Fibroblast of villous mesenchyme (primary cell): ENCODE measurements around the gene MAGT1. TPM values are rescaled to one million over a fixed set of nuclear protein-coding genes. Genes with fewer than 3 reads are reported as not detected.
"Not testable (repeated sequence)": the region's sequence is repeated elsewhere in the genome, so short reads cannot be mapped to it uniquely, and the experiment has no call there.

Source experiments
- DNase-seq: peaks from one replicate; pipeline ENCODE4 v3.0.0-alpha.2; 2010; ENCODE audit warnings: low read depth
- H3K4me3 ChIP-seq: 2 replicates; pipeline ENCODE4 v1.5.1; 2011; ENCODE audit warnings: low read depth, mild to moderate bottlenecking, low read length
- CTCF ChIP-seq: IDR thresholded peaks from 2 replicates; pipeline ENCODE4 v1.5.1; 2012; ENCODE audit warnings: low read depth, mild to moderate bottlenecking, low read length; ENCODE audit not compliant: insufficient read depth
- total RNA-seq: library from RNA; depleted of rRNA; stranded (reverse); fragments of >200 nt; gene quantifications from 2 replicates; pipeline ENCODE4 v1.2.3, GENCODE V29; 2012

MAGT1 gene
- total RNA-seq, 1 donor, result 118 TPM

- no peak for TF ChIP-seq CTCF
- H3K4me3 ChIP-seq, result no peak overlapping the region
- no peak for DNase-seq
Measured at GRCh38 chrX:77925764-77926163, 30.5 kb upstream of the MAGT1 start.

- no peak for DNase-seq
- no peak overlapping the region for H3K4me3 ChIP-seq
- TF ChIP-seq CTCF, result no peak
Measured at GRCh38 chrX:77924320-77924859, 29.2 kb upstream of the MAGT1 start.

GRCh38 chrX:77922787-77923186 is 27.6 kb upstream of the MAGT1 start:
- TF ChIP-seq CTCF, result no peak
- no peak overlapping the region for H3K4me3 ChIP-seq
- DNase-seq, result no peak

GRCh38 chrX:77919370-77919769 is 24.1 kb upstream of the MAGT1 start:
- DNase-seq, H3K4me3 ChIP-seq: not testable (repeated sequence)

GRCh38 chrX:77918568-77918967 is 23.3 kb upstream of the MAGT1 start:
- no peak for TF ChIP-seq CTCF
- DNase-seq, result peak; percentile 32
- no peak overlapping the region for H3K4me3 ChIP-seq

GRCh38 chrX:77917294-77917933 is 22.2 kb upstream of the MAGT1 start:
- no peak for DNase-seq
- H3K4me3 ChIP-seq, result no peak overlapping the region
- no peak for TF ChIP-seq CTCF

GRCh38 chrX:77910108-77910840 is 15.0 kb upstream of the MAGT1 start, which contains the start of gene ATP7A:
ATP7A (plus strand) TSS chrX:77910693; CDS start chrX:77971642, 60,949 bp downstream.
- peak within 1 kb of the TSS; percentile 77 for H3K4me3 ChIP-seq
- TF ChIP-seq CTCF, result peak; percentile 45
- peak; percentile 90 for DNase-seq
